Mesodermal cell (in vitro differentiated cells): ENCODE data around the gene CABP4.
"Not testable (repeated sequence)": the region's sequence is repeated elsewhere in the genome, so short reads cannot be mapped to it uniquely, and the experiment has no call there.

Experiments
- H3K27ac ChIP-seq: 2 replicates; pipeline ENCODE4 v1.7.0; 2013; ENCODE audit warnings: mild to moderate bottlenecking, low read depth, low read length, moderate library complexity; ENCODE audit not compliant: severe bottlenecking
- H3K36me3 ChIP-seq: 2 replicates; pipeline ENCODE4 v1.7.1; 2013; ENCODE audit warnings: mild to moderate bottlenecking, low read length, moderate library complexity; ENCODE audit not compliant: control insufficient read depth, insufficient read depth
- H3K4me1 ChIP-seq: one replicate; pipeline ENCODE4 v1.7.1; 2013; ENCODE audit warnings: mild to moderate bottlenecking, low read length; ENCODE audit not compliant: insufficient read depth, control insufficient read depth, poor library complexity, severe bottlenecking
- H3K4me3 ChIP-seq: 2 replicates; pipeline ENCODE4 v1.7.0; 2013; ENCODE audit warnings: low read length, control low read depth, mild to moderate bottlenecking; ENCODE audit not compliant: insufficient read depth, poor library complexity, severe bottlenecking; ENCODE audit errors: extremely low read depth
- H3K9me3 ChIP-seq: 2 replicates; pipeline ENCODE4 v1.7.1; 2013; ENCODE audit warnings: mild to moderate bottlenecking, low read length, moderate library complexity; ENCODE audit not compliant: control insufficient read depth
- WGBS, 2 experiments: methylation state at CpG; one replicate each; pipeline ENCODE4 v1.1.5; 2013; ENCODE audit warnings: missing lambda C conversion rate in 2 of 2; ENCODE audit not compliant: insufficient coverage in 2 of 2; 5-methylcytosine and 5-hydroxymethylcytosine counted together

Gene CABP4

DNA sequence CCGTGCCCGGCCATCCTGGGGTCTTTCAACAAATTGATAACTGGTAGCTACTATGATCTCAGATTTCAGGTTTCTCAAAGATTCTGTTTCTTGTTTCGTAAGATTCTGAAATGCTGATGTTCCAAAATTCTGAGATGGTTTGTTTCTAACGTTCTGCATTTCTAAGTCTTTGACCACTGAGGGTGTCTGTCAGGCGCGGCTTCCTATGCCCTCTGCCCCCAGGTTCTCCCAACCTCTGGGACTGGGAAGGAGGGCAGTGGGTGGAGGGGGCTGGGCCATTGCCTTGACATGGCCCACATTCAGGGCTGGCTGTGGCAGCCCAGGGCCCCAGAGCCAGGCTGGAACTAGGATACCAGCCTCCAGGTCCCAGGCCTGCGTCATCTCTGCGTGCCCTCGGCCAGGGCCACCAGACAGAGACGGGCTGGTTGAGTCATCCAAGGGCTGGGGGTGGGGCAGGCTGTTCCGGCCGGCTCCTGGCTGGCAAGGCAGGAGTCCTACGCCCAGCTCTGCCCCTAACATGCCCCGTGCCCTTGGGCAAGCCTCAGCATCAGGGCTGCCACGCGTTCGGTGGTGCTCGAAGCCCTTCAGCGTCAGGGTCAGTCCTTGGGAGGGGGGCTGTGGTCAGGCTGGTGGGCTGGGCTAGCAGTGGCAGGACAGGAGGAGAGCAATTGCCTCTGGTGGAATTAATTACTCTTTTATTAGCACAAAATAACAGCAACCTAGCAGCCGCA is 8.7 kb downstream of the CABP4 start:
- Histone ChIP-seq H3K36me3 (no peaks in the 10 kb centered on the region), H3K9me3 (no peaks in the 10 kb centered on the region), H3K4me1 (peaks cover 13% of the 10 kb centered on the region), H3K27ac (no peak overlapping the region), H3K4me3 (peak overlapping the region; percentile 52)
- 89 to 90% methylated on average over 10 to 18 of the region's 20 CpGs for WGBS, 2 experiments

DNA sequence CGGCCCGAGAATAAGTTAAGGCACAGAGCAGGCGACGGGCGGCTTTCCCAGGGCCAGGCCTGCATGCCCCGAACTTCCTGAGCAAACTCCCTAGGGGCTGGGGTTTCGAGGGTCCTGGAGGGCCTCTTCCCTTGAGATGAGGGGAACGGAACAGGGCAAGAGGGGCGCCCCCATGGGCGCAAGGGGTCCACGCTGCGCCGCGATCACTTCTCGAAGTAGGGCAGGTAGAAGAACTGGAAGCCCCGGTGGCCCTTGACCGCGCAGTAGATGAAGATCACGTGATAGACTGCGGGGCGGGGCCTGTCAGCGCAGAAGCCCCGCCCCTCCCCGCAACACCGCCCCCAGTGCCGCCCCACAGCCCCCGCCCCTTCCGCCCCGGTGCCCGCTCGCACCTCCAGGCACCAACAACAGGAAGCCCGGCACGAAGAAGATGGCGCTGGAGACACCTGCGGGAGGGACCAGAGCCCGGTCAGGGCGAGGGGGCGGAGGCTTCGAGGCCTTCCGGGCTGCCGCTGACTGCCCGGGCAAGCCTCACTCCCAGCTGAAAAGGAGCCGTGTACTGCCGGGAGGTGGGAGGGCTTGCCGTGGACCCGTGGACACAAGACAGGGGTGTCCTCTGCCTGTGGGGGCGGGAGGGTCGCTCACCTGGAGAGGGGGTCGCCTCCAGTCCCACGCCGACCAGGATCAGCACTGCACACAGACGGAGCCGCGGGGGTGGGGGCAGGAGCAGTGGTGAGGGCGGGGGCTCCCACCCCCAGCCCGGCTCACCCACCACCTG is 9.4 kb downstream of the CABP4 start:
- H3K4me1 ChIP-seq = peaks cover 13% of the 10 kb centered on the region
- H3K9me3 ChIP-seq = no peaks in the 10 kb centered on the region
- peak overlapping the region; percentile 39 for H3K27ac ChIP-seq
- no peaks in the 10 kb centered on the region for H3K36me3 ChIP-seq
- WGBS, 2 experiments = 24 to 27% methylated on average over 35 to 38 of the region's 56 CpGs
- peak overlapping the region; percentile 52 for H3K4me3 ChIP-seq

DNA sequence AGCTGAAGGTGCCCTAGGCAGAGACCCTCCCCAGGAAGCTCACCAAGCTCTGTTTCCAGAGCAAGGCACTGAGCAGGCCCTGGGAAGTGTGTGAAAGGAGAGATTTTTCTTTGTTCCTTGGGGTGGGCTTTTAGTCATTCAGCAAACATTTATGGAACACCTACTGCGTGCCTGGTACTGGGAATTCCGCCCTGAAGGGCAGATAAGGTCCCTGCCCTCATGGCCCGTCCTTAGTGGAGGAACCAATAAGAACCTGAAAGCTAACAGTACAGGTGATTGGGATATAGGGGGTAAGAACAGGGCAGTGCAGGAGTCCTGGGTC is 10.0 kb downstream of the CABP4 start:
- Histone ChIP-seq H3K4me3 (peak overlapping the region; percentile 52), H3K27ac (peak overlapping the region; percentile 39), H3K4me1 (peaks cover 13% of the 10 kb centered on the region), H3K36me3 (no peaks in the 10 kb centered on the region), H3K9me3 (no peaks in the 10 kb centered on the region)
- 73 to 89% methylated on average over 3 of the region's 3 CpGs for WGBS, 2 experiments

DNA sequence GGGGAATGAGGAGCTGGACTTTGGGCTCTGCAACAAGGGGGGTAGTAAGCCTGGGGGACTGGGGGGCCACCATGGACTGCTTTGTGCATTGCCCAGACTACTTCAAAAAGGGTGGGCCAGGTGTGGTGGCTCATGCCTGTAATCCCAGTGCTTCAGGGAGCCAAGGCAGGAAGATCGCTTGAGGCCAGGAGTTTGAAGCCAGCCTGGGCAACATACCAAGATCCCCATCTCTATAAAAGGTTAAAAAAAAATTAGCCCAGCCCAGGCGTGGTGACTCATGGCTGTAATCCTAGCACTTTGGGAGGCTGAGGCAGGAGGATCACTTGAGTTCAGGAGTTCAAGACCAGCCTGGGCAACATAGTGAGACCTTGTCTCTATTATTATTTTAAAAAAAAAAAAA is 10.4 kb downstream of the CABP4 start:
- peaks cover 13% of the 10 kb centered on the region for H3K4me1 ChIP-seq

DNA sequence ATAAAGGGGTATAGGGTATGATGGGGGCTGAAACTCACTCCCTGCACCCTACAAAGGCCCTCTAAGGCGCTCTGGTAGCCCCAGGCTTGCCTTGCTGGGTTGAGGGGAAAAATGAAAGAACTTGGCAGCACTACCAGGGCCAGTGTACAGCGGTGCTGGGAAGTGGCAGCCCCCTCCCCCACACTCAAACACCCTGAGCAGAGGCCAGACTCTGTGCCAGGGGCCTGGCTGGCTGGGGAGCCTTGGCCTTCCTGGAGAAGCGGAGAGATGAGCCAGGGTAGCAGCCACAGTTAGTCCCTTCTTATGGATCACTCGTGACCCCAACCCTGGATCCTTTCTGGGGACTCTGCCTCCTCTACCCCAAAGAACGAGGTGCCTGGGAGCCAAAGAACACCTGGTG is 11.2 kb downstream of the CABP4 start:
- no peak overlapping the region for H3K4me3 ChIP-seq
- 80 to 92% methylated on average over 1 to 2 of the region's 5 CpGs for WGBS, 2 experiments
- no peak overlapping the region for H3K27ac ChIP-seq
- no peaks in the 10 kb centered on the region for H3K36me3 ChIP-seq
- H3K9me3 ChIP-seq = no peaks in the 10 kb centered on the region
- H3K4me1 ChIP-seq = peaks cover 13% of the 10 kb centered on the region

More for the DNA sequence above, 10.4 kb downstream of the CABP4 start:
- H3K36me3 ChIP-seq, H3K9me3 ChIP-seq, H3K27ac ChIP-seq, H3K4me3 ChIP-seq: not testable (repeated sequence)
- 93% methylated on average over 2 of the region's 2 CpGs; no CpG with 5 or more reads in 1 of the 2 experiments for WGBS, 2 experiments

DNA sequence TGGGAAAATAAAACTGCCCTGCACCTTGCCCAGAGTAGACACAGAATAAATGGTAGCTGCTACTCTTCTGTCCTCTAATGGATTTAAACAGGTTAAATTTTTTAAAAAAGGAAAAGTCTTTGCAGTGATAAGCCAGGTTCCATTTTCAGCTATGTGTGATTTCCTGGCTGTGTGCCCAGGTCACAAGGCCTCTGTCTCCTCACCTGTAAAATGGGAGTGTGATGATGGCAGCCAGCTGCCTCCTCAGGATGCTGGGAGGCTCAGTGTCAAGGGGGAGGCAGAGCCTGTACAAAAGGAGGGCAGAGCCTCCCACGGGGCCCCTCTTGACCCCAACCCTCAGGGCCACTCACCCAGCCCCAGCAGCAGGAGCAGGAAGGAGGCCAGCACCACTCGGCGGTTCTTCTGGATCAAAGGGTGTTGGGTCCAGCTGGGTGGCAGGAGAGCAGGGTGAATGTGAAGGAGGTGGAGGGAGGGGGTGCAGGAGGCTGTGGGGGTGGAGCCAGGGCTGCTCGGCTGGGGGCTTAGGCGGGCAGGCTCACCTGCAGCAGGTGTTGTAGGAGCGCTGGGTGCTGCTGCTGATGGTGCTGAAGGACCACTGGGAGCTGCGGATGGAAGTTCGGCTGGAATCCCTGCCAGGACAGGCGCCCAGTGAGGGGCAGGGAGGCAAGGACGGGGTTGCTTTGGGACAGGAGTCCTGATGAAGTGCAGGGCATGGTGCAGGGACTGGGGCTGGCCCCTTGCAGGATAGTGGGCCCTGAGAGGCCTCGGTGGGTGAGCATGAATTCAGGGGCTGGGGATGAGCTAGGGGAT is 12.0 kb downstream of the CABP4 start:
- no peak overlapping the region for H3K27ac ChIP-seq
- no peak overlapping the region for H3K4me3 ChIP-seq
- H3K9me3 ChIP-seq = no peaks in the 10 kb centered on the region
- H3K4me1 ChIP-seq = peaks cover 13% of the 10 kb centered on the region
- WGBS, 2 experiments = 88 to 91% methylated on average over 6 to 10 of the region's 11 CpGs
- no peaks in the 10 kb centered on the region for H3K36me3 ChIP-seq

DNA sequence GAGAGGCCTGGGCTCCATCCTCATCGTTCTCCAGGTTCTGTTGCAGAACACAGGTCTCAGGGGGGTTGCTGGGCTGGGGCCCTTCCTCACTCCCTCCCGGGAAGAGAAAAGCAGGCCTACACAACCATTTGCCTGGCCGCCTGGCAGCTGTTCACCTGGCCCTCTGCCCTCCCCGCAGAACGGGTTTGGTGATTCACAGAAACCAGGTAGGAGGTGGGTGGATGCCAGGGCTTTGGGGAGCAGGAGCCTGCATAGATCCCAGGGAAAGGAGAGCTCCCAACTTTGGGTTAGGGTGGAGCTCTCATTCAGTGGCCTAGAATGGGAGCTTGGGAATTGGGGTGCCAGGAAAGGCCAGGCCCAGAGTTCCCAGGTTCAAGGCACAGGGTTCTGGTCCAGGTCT is 12.9 kb downstream of the CABP4 start:
- 79 to 81% methylated on average over 5 of the region's 5 CpGs for WGBS, 2 experiments
- Histone ChIP-seq H3K4me1 (peaks cover 13% of the 10 kb centered on the region), H3K4me3 (peak overlapping the region; percentile 85), H3K36me3 (no peaks in the 10 kb centered on the region), H3K27ac (no peak overlapping the region), H3K9me3 (no peaks in the 10 kb centered on the region)

DNA sequence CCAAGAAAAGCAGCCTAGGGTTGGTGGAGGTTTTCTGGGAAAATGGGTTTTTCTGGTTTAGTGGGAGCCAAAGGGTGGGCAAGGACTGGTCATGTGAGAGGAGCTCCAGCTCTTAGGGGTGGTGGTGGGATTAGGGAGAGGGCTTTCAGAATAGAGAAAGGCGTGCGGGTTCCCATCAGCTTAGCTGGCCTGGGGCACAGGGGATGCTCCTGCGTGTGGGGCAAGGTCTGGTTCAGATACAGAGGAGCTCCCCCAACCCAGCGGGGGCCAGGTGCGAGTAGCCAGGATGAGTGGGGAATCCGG is 13.3 kb downstream of the CABP4 start:
- WGBS, 2 experiments = 10 to 28% methylated on average over 4 to 6 of the region's 6 CpGs
- Histone ChIP-seq H3K9me3 (no peaks in the 10 kb centered on the region), H3K36me3 (no peaks in the 10 kb centered on the region), H3K27ac (no peak overlapping the region), H3K4me1 (peaks cover 13% of the 10 kb centered on the region), H3K4me3 (peak overlapping the region; percentile 85)

DNA sequence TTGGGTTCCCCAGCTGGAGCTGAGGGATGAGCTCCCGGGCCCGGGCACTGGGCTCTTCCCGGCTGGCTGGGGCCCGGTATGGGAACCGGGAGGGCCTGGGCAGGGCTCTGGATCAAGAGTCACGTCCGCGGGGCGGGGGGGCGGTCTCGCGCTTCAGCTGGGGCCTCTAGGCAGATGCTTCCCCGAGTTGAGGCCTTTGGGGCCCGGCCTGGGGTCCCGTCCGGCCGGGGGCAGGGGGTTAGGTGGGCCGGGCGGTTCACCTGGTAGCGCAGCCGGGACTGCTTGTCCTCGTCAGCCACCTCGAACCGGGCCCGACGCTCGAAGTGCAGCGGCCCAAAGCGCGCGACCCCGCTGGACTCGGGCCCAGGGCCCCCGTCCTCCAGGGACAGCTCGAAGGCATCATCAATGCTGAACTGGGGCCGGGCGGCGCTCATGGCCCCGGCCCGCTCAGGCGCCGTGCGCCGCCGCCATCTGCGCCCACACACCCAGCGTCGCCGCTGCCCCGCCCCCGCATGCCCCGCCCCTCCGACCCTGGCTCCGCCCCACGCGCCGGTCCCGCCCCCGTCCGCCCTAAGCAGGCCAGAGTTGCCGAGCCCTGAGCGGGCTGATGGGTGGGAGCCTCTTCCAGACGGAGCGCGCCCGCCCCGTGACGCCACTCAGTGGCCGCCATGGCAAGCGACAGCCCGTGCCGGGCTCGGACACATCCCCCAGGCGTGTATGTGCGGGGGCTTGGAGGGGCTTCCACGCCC is 13.8 kb downstream of the CABP4 start, which contains the start of gene TMEM134:
TMEM134 (minus strand) TSS at position 493 of the 749 bp plus-strand sequence; CDS start at position 434, 59 bp downstream.
- Histone ChIP-seq H3K4me3 (peak within 1 kb of the TSS; percentile 85), H3K27ac (peak within 1 kb of the TSS; percentile 45)

DNA sequence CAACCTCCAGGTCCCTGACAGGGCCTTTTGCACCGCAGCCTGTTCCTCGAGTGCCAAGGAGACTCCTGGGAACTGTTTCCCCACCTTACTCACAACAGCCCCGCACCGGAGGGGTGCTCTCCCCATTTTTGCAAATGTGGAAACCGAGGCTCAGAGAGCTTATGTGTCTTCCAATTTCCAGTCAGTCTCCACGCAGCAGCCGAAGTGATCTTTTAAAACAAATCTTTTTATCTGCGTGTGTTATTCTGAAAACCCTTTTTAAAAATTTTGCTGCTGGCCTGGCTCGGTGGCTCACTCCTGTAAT is 14.3 kb downstream of the CABP4 start:
- peak overlapping the region; percentile 85 for H3K4me3 ChIP-seq
- no peaks in the 10 kb centered on the region for H3K9me3 ChIP-seq
- peaks cover 9% of the 10 kb centered on the region for H3K4me1 ChIP-seq
- WGBS, 2 experiments = 46 to 52% methylated on average over 9 of the region's 9 CpGs
- no peaks in the 10 kb centered on the region for H3K36me3 ChIP-seq
- H3K27ac ChIP-seq = peak overlapping the region; percentile 45

More for the DNA sequence above, 13.8 kb downstream of the CABP4 start, which contains the start of gene TMEM134:
- no peaks in the 10 kb centered on the region for H3K36me3 ChIP-seq
- WGBS, 2 experiments = 0 to 1% methylated on average over 45 to 56 of the region's 76 CpGs
- H3K9me3 ChIP-seq = no peaks in the 10 kb centered on the region
- H3K4me1 ChIP-seq = peaks cover 10% of the 10 kb centered on the region
